Loucy (cell line): Measurements from ENCODE around the gene OPN1MW.
"Not testable (repeated sequence)": the region's sequence is repeated elsewhere in the genome, so short reads cannot be mapped to it uniquely, and the experiment has no call there.

Source experiments
- H2AFZ ChIP-seq: fragments of 200-600 bp; sonication (generic); 2 replicates; pipeline ENCODE4 v1.6.0; 2016; ENCODE audit warnings: antibody characterized with exemption, mild to moderate bottlenecking, low read length, moderate library complexity
- H3F3A ChIP-seq: fragments of 200-600 bp; 2 replicates; pipeline ENCODE4 v1.6.0; 2016; ENCODE audit warnings: antibody characterized with exemption, low read depth, mild to moderate bottlenecking
- H3K27me3 ChIP-seq: fragments of 200-600 bp; sonication (generic); 2 replicates; pipeline ENCODE4 v1.6.1; 2014; ENCODE audit warnings: low read length, mild to moderate bottlenecking; ENCODE audit not compliant: insufficient read depth, poor library complexity, severe bottlenecking
- H3K36me3 ChIP-seq: fragments of 200-600 bp; sonication (generic); 2 replicates; pipeline ENCODE4 v1.6.1; 2016; ENCODE audit warnings: low read length; ENCODE audit not compliant: insufficient read depth
- H3K4me1 ChIP-seq: fragments of 200-600 bp; sonication (generic); 2 replicates; pipeline ENCODE4 v1.5.1; 2014; ENCODE audit warnings: low read length, mild to moderate bottlenecking; ENCODE audit not compliant: insufficient read depth, poor library complexity, severe bottlenecking
- H3K4me2 ChIP-seq: fragments of 200-600 bp; sonication (generic); 2 replicates; pipeline ENCODE4 v1.6.0; 2014; ENCODE audit warnings: antibody characterized with exemption, low read length, low read depth, mild to moderate bottlenecking; ENCODE audit not compliant: poor library complexity, severe bottlenecking
- H3K4me3 ChIP-seq: fragments of 200-600 bp; sonication (generic); 2 replicates; pipeline ENCODE4 v1.5.1; 2014; ENCODE audit warnings: low read length, mild to moderate bottlenecking, mixed read lengths; ENCODE audit not compliant: poor library complexity, severe bottlenecking
- H3K79me2 ChIP-seq: fragments of 200-600 bp; sonication (generic); 2 replicates; pipeline ENCODE4 v1.6.1; 2014; ENCODE audit warnings: low read length; ENCODE audit not compliant: insufficient read depth
- H3K9ac ChIP-seq: fragments of 200-600 bp; sonication (generic); 2 replicates; pipeline ENCODE4 v1.6.0; 2014; ENCODE audit warnings: mild to moderate bottlenecking, low read depth, low read length, moderate library complexity; ENCODE audit not compliant: poor library complexity, severe bottlenecking
- H3K9me2 ChIP-seq: fragments of 200-600 bp; sonication (generic); replicated peaks from 2 replicates; pipeline ENCODE4 v1.6.1; 2016; ENCODE audit warnings: low read depth, low read length, mixed read lengths
- H3K9me3 ChIP-seq: fragments of 200-600 bp; sonication (generic); 2 replicates; pipeline ENCODE4 v1.6.1; 2014; ENCODE audit warnings: mild to moderate bottlenecking, antibody characterized with exemption, low read length, low read depth; ENCODE audit not compliant: insufficient read depth
- H4K20me1 ChIP-seq: fragments of 200-600 bp; sonication (generic); 2 replicates; pipeline ENCODE4 v1.6.0; 2014; ENCODE audit warnings: antibody characterized with exemption, low read length, mild to moderate bottlenecking; ENCODE audit not compliant: insufficient read depth, poor library complexity, severe bottlenecking
- EZH2phosphoT487 ChIP-seq: fragments of 200-600 bp; IDR thresholded peaks from 2 replicates; pipeline ENCODE4 v1.6.1; 2018; ENCODE audit warnings: antibody characterized with exemption, mild to moderate bottlenecking, moderate library complexity, borderline replicate concordance
- TF ChIP-seq, protein P1 (sequence below): fragments of 200-600 bp; sonication (generic); conservative IDR thresholded peaks from 2 replicates; pipeline ENCODE4 v1.5.1; 2014; ENCODE audit warnings: mild to moderate bottlenecking, antibody characterized with exemption, low read length

The OPN1MW gene

GRCh38 chrX:154142386-154142785, 40.0 kb upstream of the OPN1MW start:
- Histone ChIP-seq H3F3A (no peaks in the 10 kb centered on the region), H3K4me3 (no peak overlapping the region), H3K9me3 (no peaks in the 10 kb centered on the region), H3K4me2 (no peak overlapping the region), H3K36me3 (no peaks in the 10 kb centered on the region), H3K4me1 (no peaks in the 10 kb centered on the region), H3K27me3 (no peaks in the 10 kb centered on the region), H4K20me1 (no peaks in the 10 kb centered on the region), H3K9ac (no peak overlapping the region), H3K79me2 (no peaks in the 10 kb centered on the region), H2AFZ (no peak overlapping the region), H3K9me2 (no peaks in the 10 kb centered on the region)
- TF ChIP-seq, protein P1, sequence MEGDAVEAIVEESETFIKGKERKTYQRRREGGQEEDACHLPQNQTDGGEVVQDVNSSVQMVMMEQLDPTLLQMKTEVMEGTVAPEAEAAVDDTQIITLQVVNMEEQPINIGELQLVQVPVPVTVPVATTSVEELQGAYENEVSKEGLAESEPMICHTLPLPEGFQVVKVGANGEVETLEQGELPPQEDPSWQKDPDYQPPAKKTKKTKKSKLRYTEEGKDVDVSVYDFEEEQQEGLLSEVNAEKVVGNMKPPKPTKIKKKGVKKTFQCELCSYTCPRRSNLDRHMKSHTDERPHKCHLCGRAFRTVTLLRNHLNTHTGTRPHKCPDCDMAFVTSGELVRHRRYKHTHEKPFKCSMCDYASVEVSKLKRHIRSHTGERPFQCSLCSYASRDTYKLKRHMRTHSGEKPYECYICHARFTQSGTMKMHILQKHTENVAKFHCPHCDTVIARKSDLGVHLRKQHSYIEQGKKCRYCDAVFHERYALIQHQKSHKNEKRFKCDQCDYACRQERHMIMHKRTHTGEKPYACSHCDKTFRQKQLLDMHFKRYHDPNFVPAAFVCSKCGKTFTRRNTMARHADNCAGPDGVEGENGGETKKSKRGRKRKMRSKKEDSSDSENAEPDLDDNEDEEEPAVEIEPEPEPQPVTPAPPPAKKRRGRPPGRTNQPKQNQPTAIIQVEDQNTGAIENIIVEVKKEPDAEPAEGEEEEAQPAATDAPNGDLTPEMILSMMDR, result no peak
- TF ChIP-seq EZH2phosphoT487, result no peak

- H3K9me3 ChIP-seq, result no peaks in the 10 kb centered on the region
Observed at GRCh38 chrX:154142950-154143745, 39.2 kb upstream of the OPN1MW start.

GRCh38 chrX:154144010-154144409, 38.4 kb upstream of the OPN1MW start, which contains the start of gene OPN1LW:
Gene OPN1LW, plus strand, starts transcription at chrX:154144243. Its CDS starts 41 bp downstream, at chrX:154144284.
- not testable (repeated sequence) for H3F3A ChIP-seq, H3K4me2 ChIP-seq, H2AFZ ChIP-seq, H3K9me3 ChIP-seq, H3K79me2 ChIP-seq, H3K36me3 ChIP-seq, H3K4me1 ChIP-seq, H4K20me1 ChIP-seq, H3K9ac ChIP-seq, H3K4me3 ChIP-seq, H3K27me3 ChIP-seq, H3K9me2 ChIP-seq

More at GRCh38 chrX:154142950-154143745, 39.2 kb upstream of the OPN1MW start:
- H4K20me1 ChIP-seq, result no peaks in the 10 kb centered on the region
- H3K4me2 ChIP-seq, result no peak overlapping the region
- H3K9ac ChIP-seq, result no peak overlapping the region
- H3K27me3 ChIP-seq, result no peaks in the 10 kb centered on the region
- TF ChIP-seq, protein P1, result no peak
- TF ChIP-seq EZH2phosphoT487, result no peak
- no peaks in the 10 kb centered on the region for H3K36me3 ChIP-seq
- no peaks in the 10 kb centered on the region for H3K4me1 ChIP-seq
- H3K79me2 ChIP-seq, result no peaks in the 10 kb centered on the region
- H3K9me2 ChIP-seq, result no peaks in the 10 kb centered on the region
- H3K4me3 ChIP-seq, result no peak overlapping the region
- no peaks in the 10 kb centered on the region for H3F3A ChIP-seq
- H2AFZ ChIP-seq, result no peak overlapping the region

GRCh38 chrX:154151030-154151429, 31.4 kb upstream of the OPN1MW start:
- not testable (repeated sequence) for H2AFZ ChIP-seq, H3F3A ChIP-seq, H3K9ac ChIP-seq, H3K9me3 ChIP-seq, H3K36me3 ChIP-seq, H3K9me2 ChIP-seq, H4K20me1 ChIP-seq, H3K4me3 ChIP-seq, H3K4me1 ChIP-seq, H3K79me2 ChIP-seq, H3K4me2 ChIP-seq, H3K27me3 ChIP-seq

DNA sequence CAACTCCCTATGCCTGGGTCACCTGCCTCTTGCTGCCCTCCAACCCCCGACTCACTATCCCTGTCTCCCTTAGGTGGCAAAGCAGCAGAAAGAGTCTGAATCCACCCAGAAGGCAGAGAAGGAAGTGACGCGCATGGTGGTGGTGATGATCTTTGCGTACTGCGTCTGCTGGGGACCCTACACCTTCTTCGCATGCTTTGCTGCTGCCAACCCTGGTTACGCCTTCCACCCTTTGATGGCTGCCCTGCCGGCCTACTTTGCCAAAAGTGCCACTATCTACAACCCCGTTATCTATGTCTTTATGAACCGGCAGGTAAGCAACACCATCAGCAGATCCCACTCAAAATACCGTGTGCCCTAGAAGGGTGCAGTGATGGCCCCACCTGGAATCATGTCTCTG, 26.2 kb upstream of the OPN1MW start:
- not testable (repeated sequence) for H3K4me1 ChIP-seq, H3K36me3 ChIP-seq, H3K9ac ChIP-seq, H2AFZ ChIP-seq, H3F3A ChIP-seq, H3K4me3 ChIP-seq, H3K79me2 ChIP-seq, H3K9me3 ChIP-seq, H3K27me3 ChIP-seq, H3K4me2 ChIP-seq, H4K20me1 ChIP-seq, H3K9me2 ChIP-seq

DNA sequence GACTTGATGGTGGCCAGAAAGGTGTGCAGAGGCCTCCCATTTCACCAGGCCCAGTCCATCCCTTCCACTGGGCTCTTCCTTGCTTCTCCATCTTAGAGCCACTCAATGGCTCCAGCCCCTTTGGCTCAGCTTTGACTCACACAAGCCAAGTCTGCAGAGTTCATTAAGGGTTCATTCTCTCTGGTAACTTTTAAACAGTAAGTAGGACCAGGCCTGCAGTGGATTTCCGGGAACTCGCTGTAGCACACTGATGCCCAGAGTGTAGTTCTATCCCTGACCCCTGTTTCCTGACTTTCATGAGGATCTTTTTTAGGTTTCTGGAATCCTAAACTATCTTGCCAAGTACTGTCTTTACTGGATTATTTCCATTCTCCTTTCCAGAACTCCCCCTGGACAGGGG, 25.2 kb upstream of the OPN1MW start:
- H3K9ac ChIP-seq, H3K4me2 ChIP-seq, H3K4me1 ChIP-seq, H4K20me1 ChIP-seq, H3K4me3 ChIP-seq, H3K36me3 ChIP-seq, H3K79me2 ChIP-seq, H3K9me2 ChIP-seq, H2AFZ ChIP-seq, H3K9me3 ChIP-seq, H3K27me3 ChIP-seq, H3F3A ChIP-seq: not testable (repeated sequence)
